Forelimb muscle (tissue), 1 donor: Measurements from ENCODE around the gene KPTN. TPM values are rescaled to one million over a fixed set of nuclear protein-coding genes. Genes with fewer than 3 reads are reported as not detected.

Experiments used
- DNase-seq: peaks from one replicate; pipeline ENCODE4 v3.0.0-alpha.2; 2013; ENCODE audit warnings: low read depth
- polyA plus RNA-seq: library from polyadenylated mRNA; unstranded; fragments of 120-200 nt; gene quantifications from one replicate; pipeline ENCODE4 v1.2.1, GENCODE V29; 2013; ENCODE audit not compliant: insufficient read length

Gene KPTN
- polyA plus RNA-seq, 1 donor, result 7.5 TPM

- no peak for DNase-seq
These were observed 25.3 kb upstream of the KPTN start for GRCh38 chr19:47509170-47509847.

GRCh38 chr19:47508721-47509120 lies 24.7 kb upstream of the KPTN start:
- DNase-seq, result no peak

GRCh38 chr19:47507924-47508553 lies 24.0 kb upstream of the KPTN start:
- DNase-seq, result no peak

GRCh38 chr19:47507012-47507411 lies 23.0 kb upstream of the KPTN start:
- no peak for DNase-seq

GRCh38 chr19:47506459-47506858 lies 22.4 kb upstream of the KPTN start:
- no peak for DNase-seq

- no peak for DNase-seq
These were observed 21.5 kb upstream of the KPTN start for GRCh38 chr19:47505506-47505905.

GRCh38 chr19:47503826-47504150 lies 19.8 kb upstream of the KPTN start:
- DNase-seq, result no peak

- DNase-seq, result no peak
These were observed 19.3 kb upstream of the KPTN start for GRCh38 chr19:47503130-47503825.

- no peak for DNase-seq
These were observed 16.1 kb upstream of the KPTN start for GRCh38 chr19:47499863-47500830.

GRCh38 chr19:47499371-47499770 lies 15.4 kb upstream of the KPTN start:
- no peak for DNase-seq

- DNase-seq, result no peak
These were observed 14.5 kb upstream of the KPTN start for GRCh38 chr19:47498561-47498960.

GRCh38 chr19:47497821-47498520 lies 14.0 kb upstream of the KPTN start:
- no peak for DNase-seq

- no peak for DNase-seq
These were observed 13.2 kb upstream of the KPTN start for GRCh38 chr19:47497050-47497766.

GRCh38 chr19:47495478-47496372 lies 11.7 kb upstream of the KPTN start:
- DNase-seq, result no peak

- no peak for DNase-seq
These were observed 10.7 kb upstream of the KPTN start for GRCh38 chr19:47494729-47495128.

GRCh38 chr19:47494211-47494547 lies 10.2 kb upstream of the KPTN start:
- DNase-seq, result no peak

GRCh38 chr19:47493378-47494210 lies 9.6 kb upstream of the KPTN start:
- no peak for DNase-seq

- no peak for DNase-seq
These were observed 8.8 kb upstream of the KPTN start for GRCh38 chr19:47492571-47493377.
